ENCODE measurements around the gene ADD1.

Gene ADD1

DNA sequence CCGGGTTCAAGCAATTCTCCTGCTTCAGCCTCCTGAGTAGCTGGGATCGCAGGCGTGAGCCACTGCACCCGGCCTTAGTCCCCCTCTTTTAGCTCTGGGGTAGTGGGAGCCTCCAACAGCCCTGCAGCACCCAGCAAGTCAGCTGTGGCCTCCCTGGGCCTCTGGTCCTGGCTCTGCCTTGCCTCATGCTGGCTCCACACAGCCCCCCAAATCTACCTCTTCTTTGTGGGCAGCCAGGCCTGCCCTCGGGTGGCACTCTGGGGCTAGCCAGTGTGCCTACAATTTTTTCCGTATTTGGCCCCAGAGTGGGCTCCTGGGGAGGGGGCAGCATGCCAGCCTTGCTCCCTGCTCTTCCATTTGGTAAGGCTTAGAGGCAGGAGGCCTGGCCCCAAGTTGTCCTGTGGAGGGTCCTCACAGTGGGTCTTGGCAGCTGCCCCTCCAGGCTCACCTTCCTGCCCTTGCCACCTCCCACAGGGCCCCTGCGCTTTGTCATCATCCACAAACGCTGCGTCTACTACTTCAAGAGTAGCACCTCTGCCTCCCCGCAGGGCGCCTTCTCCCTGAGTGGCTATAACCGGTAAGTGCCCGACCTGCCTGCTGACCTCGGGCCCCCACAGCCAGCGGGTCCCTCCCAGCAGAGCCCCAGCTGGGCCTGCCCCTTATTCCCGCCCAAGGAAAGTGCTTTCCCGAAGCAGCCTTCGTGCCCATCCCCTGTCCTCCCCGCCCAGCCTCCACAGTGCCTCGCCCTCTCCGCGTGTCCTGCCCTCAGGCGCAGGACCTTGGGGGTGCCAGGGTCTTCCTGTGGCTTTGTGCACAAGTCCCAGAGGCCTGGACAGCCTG lies 21.0 kb upstream of the ADD1 start:
- no peak for DNase-seq (ENCODE audit: low read depth in 2 of 2)

DNA sequence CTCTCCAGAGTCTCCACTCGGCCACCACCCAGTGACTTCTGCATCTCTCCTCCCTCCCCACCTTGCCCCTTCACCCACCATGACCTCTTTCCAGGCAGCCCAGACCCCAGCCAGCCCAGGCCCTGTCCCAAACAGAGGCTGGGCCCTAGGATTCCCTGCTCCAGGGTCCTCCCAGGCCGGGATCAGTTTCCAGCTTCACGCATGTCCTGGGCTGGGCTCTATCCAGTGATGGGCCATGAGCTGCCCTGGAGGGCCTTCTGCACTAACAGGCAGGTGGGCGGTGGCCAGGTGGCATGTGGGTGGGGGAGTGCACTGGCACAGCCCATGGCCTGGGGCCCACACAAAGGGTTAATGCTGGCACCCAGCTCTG lies 20.4 kb upstream of the ADD1 start:
- no peak for DNase-seq (ENCODE audit: low read depth in 2 of 2)

DNA sequence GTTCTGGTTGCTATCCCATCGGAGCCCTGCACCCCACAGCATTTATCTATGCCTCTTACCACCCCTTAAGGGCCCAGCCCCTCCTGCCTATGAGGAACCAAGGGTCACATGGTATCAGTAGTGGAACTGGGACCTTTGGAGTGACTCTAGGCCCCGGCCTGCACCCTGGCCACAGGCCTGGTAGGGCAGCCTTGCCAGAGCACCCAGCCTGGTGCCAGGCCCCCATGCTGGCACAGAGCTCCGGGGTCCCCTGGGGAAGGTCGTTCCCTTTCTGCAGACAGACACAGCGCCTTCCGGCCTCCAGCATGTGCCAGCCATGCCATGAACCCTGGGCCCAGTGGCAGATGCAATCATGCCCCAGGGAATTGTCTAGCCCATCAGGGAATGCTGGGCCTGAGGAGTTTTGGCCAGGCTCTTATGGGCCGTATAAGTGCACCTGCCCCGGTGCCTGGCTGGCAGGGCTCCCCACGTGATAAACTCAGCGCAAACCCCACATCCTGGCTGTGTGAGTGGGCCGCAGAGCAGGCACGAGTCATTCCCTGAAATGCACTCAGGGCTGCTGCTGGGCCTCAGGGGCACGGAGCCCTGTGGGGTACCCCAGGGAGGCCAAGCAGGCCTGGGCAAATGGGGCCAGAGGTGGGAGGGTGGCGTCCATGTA lies 19.8 kb upstream of the ADD1 start:
- no peak for DNase-seq (ENCODE audit: low read depth in 2 of 2)

DNA sequence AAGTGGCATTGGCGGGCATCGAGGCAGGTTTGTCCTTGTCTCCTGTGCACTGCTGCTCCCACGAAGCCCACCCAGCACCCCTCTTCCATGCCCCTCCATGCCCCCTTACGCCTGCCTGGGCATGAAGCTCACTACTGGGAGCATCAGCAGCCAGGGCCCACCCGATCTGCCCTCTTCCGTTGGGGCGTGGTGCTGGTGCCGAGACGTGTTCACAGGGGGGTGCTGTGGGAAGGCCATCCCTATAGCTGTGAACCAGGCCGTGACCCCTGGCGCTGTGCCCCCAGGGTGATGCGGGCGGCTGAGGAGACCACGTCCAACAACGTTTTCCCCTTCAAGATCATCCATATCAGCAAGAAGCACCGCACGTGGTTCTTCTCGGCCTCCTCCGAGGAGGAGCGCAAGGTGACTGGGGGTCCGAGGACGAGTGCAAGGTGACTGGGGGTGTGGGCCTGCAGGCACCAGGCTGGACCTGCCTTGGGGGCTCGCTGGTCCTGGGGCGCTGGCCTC lies 19.3 kb upstream of the ADD1 start:
- DNase-seq (ENCODE audit: low read depth in 2 of 2) = no peak

DNA sequence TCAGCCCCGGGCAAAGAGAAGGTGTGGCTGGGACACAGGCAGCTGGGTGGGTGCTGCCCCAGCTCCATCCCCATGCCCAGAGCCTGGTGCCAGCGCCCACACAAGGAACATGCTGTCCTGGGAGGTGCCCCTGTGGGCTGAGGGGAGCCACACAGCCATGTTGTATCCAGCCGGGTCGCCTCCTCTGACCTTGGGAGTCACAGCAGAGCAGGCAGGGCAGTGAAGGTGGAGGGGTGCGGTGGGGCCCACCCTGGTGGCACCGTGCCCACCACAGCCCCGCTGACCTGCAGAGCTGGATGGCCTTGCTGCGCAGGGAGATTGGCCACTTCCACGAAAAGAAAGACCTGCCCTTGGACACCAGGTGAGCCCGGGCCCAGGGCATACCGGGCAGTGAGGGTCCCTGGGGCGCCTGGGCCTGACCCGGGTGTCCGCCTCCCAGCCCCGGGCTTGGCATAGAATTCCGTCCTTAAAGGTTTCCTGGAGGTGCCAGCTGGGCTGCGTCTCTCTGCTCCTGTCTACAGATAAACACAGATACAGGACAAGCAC lies 18.7 kb upstream of the ADD1 start:
- DNase-seq (ENCODE audit: low read depth in 2 of 2) = no peak

DNA sequence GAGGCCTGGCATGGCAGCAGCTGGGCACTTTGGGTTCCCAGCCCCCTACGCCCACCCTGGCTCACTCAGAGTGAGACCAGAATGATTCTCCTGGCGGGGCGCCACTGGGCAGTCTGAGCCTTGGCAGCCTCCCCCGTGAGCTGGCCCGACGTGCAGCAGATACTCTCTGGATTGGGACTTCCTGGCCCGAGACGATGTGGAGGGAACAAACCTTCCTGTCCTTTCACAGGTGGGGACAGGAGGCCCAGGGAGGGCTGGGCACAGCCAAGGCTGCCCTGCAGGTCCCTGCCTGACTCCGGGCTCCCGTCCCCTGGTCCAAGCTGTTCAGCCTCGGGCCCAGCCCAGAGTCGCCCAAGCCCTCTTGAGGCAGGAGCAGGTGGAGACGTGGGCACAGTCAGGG lies 17.9 kb upstream of the ADD1 start:
- DNase-seq (ENCODE audit: low read depth in 2 of 2) = no peak

DNA sequence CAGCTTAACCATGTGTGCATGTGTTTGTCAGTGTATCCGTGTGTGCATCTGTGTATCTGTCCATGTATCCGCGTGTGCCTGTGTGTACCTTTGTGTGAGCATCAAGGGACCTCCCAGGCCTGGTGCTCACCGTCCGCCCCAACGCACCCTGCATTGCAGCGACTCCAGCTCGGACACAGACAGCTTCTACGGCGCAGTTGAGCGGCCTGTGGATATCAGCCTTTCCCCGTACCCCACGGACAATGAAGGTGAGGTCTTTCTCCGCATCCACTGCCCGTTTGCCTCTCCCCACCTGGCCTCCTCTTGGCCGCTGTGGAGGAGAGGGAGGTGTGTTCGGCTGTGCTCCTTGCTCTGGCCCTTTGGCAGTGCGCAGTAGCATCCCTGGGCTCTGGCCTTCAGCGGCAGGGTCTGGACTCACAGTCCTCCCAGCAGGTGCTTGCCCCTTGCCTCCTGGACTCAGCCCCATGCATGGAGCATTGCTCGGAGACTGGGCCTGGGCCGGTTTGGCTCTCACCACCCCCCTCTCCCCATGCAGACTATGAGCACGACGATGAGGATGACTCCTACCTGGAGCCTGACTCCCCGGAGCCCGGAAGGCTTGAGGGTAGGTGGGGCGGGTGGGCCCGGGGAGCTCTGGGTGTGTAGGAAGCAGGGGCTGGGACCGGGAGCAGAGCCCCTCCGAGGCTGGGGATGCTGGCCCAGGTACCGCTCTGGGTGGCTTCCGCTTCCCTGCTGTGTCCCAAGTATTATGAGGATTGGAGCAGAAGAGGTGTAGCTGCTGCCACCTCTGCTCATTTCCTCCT lies 16.4 kb upstream of the ADD1 start:
- DNase-seq (ENCODE audit: low read depth in 2 of 2) = no peak

DNA sequence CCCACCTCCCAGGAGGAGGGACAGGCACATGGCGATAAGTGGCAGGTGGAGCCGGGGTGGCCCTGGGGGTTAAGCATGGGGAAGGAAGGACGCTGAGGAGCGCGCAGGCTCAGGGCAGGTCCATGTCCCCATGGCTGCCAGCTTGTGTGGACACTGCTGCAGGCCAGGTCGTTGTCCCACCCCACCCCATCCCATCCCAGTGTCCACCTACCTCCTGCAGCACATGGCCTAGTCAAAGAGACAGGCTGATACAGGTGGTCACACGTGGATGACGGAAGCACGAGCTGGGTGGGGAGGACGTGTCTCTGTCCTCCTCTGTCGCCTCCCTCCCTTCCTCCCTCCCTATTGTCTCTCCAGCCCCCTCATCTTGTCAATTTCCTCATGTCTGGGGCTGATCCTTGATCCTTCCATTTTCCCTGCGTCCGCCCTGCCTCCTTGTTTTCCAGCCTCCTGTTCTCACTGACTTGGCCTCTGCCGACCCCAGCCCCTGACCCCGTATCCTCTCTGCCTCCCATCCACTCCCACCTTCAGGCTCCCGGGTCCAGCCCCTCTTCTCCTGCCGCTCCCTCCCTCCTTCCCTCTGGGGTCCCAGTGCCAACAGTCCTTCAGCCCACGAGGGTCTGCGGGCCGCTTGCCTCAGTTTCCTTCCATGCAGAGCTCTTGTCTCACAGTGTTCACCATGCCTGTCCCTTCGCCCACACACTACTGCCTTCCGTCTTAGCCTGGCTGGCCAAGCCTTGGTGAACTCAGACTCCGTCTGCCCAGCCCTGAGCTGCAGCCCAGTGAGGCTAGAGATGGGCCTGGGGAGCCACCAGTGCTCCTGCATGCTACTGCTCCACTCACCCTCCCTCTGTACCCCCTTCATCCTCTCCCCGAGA lies 15.5 kb upstream of the ADD1 start:
- DNase-seq (ENCODE audit: low read depth in 2 of 2) = no peak

DNA sequence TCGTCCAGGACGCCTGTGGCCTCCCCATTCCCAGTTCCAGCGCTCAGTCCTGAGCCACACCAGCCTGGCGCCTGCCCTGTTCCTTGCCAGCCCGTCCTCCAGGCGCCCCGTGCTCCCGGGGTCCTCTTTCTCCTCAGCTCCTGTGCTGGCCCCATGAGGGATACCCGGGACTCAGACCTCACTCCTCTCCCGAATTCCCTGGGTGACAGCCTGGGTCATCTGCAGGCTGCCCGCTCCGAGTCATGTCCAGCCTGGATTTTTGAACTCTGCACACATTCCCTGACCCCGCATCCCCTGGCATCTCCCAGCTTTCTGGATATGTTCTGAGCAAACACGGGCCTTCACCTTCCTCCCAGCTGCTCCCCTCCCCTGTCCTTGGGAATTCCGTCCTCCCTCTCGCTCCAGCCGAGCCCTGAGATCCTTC lies 14.9 kb upstream of the ADD1 start:
- DNase-seq (ENCODE audit: low read depth in 2 of 2) = no peak

DNA sequence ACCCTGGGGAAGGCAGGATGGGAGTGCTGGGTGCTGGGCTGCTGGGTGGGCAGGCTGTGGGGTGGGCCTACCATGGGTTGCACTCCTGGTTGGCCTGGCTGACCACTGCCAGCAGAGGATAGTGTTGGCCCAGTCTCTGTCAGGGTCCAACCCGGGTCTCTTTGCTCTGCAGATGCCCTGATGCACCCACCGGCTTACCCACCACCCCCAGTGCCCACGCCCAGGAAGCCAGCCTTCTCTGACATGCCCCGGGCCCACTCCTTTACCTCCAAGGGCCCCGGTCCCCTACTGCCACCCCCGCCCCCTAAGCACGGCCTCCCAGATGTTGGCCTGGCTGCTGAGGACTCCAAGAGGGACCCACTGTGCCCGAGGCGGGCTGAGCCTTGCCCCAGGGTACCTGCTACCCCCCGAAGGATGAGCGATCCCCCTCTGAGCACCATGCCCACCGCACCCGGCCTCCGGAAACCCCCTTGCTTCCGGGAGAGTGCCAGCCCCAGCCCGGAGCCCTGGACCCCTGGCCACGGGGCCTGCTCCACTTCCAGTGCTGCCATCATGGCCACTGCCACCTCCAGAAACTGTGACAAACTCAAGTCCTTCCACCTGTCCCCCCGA lies 14.2 kb upstream of the ADD1 start:
- DNase-seq (ENCODE audit: low read depth in 2 of 2) = no peak

DNA sequence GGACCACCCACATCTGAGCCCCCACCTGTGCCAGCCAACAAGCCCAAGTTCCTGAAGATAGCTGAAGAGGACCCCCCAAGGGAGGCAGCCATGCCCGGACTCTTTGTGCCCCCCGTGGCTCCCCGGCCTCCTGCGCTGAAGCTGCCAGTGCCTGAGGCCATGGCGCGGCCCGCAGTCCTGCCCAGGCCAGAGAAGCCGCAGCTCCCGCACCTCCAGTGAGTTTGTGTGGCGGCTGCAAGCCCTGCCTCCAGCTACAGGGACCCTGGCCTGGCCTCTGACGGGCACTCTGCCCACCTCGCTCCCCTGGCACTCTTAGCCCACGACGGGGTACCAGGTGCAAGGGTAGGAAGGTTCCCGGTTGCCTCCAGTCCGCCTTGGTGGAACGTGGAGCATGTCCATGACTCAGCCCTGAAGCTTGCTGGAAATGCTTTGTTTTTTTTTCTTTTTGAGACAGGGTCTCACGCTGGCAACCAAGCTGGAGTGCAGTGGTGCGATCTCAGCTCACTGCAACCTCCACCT lies 13.7 kb upstream of the ADD1 start:
- no peak for DNase-seq (ENCODE audit: low read depth in 2 of 2)

DNA sequence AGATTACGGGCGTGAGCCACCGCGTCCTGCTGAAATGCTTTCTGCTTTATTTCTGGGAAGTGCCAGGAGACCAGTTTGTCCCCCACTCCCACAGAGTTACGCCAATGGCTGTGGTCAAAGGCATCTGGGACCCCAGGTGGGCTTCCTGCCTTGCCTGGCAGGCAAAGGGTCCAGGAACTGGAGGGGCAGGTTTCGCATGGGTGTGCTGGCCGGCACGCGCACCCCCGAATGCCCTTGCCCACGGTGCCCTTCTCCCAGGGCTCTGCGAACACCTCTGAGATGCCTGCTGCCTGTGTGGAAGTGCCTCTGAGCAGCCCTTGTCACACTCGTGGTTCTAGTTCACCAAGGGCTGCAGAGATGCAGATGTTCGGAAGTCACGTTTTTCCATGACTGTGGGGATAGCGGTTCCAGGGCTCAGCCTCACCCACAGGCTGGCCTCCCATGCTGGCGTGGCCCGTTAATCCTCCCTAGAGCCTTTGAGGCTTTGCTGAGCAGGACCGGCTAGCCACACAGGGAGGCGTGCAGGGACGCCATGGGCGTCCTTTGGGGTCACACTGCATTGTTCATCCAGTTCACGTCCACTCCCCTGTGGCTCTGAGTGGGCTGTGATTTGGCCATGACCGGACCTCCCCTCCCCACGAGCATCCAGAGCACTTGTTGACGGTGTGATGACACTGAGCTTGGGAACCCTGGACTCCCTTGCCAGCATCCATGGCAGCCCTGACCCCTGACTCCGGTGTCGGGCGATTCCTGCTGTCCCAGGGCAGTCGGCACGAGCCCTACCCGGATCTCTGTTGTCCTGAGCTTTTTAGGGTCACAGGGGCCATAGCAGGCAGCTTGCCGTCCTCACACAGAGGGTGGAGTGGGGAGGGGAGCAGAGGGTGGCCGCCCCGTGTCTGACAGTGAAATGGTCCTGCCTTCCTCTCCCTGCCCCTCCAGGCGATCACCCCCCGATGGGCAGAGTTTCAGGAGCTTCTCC lies 12.7 kb upstream of the ADD1 start:
- no peak for DNase-seq (ENCODE audit: low read depth in 2 of 2)

DNA sequence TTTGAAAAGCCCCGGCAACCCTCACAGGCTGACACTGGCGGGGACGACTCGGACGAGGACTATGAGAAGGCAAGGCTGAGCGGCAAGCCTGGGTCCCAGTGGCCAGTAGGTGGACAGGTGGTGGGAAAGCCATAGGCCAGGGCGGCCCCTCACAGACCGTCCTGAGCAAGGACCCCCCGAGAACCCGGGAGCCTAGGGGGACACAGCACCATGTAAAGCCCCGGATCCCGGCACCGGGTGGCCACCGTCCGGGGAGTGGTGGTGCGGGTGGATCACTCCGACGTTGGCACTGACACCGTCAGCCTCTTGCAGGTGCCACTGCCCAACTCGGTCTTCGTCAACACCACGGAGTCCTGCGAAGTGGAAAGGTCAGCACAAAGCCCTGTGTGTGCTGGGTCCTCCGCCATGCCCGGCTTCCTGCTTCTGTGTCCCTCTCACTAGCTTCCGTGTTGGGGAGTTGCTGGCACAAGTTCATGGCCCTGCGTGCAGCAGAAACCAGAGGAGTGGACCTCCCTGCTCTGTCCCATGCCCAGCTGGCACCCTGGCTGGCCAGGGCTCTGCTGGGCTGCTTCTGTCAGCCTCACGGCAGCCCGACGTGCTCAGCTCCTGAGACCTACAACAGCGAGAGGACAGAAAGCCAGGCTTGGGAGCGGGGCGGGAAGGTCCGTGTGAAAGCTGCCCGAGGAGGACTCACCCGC lies 11.9 kb upstream of the ADD1 start:
- no peak for DNase-seq (ENCODE audit: low read depth in 2 of 2)

DNA sequence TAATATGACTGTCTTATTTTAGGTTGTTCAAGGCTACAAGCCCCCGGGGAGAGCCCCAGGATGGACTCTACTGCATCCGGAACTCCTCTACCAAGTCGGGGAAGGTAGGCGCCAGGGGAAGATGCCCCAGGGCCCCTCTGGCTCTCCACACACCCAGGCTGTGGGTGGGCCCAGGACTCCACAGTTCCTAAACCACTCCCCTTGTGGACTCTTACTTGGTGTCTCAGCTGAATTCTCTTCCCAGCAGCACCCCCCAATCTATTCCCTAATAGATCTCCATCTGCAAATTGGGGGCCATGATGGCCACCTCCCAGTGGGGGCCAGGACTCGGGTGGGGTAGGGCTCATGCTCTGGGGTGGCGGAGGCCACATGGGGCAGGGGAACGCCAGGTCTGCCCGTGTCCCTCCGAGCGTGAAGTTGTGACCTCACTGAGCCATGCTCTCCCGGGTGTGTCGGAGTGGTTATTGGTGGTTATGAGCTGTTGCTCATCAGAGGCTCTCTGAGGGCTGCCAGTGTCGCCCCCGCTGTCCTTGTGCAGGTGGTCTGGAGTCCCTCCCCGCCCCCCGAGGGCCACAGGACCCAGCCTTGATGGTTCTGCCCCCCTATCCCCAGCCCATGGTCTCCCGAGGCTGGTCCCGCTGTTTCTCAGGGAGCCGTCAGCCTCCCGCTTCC lies 11.2 kb upstream of the ADD1 start:
- no peak for DNase-seq (ENCODE audit: low read depth in 2 of 2)

DNA sequence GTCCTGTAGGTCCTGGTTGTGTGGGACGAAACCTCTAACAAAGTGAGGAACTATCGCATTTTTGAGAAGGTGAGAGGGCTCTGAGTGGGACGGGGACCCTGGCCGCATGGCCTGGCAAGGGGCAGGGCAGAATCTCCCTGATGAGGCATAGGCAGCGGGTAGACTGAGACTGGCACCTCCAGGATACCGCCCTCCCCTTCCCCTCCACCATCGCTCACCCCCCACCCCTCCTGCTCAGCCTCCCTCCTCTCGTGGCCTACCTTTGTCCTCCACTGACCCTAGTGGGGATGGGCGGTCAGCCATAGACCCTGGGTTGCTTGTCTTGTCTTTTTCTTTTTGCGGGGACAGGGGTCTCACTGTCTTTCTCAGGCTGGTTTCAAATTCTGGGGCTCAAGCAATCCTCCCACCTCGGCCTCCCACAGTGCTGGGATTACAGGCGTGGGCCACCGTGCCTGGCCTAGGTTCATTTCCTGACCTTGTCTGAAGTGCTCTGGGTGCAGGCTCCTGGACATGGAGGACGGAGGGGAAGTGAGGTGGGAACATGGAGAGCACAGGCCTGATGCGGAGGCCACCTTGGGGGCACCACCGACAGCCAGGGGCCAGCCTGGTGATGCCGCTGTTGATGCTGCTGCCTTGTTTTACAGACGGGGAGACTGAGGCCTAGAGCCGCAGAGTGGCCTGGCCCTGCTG lies 10.5 kb upstream of the ADD1 start:
- DNase-seq (ENCODE audit: low read depth in 2 of 2) = no peak

DNA sequence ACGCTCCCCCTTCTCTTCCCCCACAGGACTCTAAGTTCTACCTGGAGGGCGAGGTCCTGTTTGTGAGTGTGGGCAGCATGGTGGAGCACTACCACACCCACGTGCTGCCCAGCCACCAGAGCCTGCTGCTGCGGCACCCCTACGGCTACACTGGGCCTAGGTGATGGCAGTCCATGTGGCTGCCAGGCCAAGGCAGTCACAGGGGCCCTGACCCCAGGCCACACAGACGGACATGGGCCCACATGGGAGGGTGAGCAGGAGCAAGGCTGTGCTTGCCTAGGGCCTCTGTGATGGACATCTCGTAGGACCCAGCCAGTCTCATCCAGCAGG lies 10.0 kb upstream of the ADD1 start:
- DNase-seq (ENCODE audit: low read depth in 2 of 2) = no peak

DNA sequence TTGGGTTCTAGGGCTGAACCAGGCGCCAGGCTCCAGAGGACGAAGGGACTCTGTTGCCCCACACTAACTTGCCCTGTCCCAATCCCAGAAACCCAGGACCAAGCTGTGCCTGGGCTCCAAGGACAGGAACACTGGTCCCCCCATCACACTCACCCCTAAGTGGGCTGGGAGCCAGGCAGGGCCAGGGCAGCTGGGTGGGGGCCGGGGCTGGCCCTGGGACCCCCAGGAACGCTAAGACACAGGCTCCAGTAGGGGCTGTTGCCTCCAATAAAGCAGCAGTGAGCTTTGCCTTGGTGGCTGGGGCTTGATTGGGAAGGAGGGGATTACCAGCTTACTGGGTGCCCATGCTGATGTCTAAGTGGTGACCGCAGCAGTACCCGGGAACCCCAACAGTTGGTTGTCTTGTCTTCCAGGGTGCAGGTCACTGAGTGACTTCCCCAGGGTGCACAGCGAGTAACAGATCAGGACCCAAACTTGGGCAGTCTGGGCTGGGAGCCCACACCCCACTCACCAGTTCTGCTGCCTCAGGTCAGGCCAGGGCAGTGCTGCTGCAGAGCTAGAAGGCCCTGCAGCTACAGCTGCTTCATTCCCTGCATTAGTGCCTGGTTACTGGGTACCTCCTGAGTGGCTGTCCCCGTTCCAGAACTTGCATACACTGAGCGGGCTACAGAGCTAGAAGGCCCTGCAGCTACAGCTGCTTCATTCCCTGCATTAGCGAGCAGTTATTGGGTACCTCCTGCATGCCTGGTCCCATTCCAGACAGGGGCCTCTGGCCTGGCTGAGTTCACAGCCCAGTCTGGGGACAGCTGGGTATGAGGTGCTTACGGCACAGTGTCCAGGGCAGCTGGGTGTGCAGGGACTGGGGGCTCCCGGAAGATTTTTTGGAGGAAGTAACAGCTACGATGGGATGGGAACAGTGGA lies 9.4 kb upstream of the ADD1 start:
- DNase-seq (ENCODE audit: low read depth in 2 of 2) = no peak
